Pancreas (tissue), 10 donors: ENCODE measurements around the gene CDYL2. TPM values are rescaled to one million over a fixed set of nuclear protein-coding genes. Genes with fewer than 3 reads are reported as not detected.

ENCODE experiments used
- ATAC-seq, 4 donors: fragments of 200-7000 bp; cut with Tn5 transposase; one replicate each; pipeline versions ENCODE4 v1.8.0 to v1.9.1; 2020; ENCODE audit warnings: mild to moderate bottlenecking in 4 of 4, moderate library complexity in 4 of 4
- DNase-seq, 6 donors: peaks; one replicate each; pipeline ENCODE4 v3.0.0-alpha.2; 2020
- FAIRE-seq: peaks from 2 replicates; lab custom pipeline; 2012; peaks lifted over from hg19 to GRCh38; lab: Jason Lieb, UNC
- H3K27ac ChIP-seq, 4 donors: fragments of 200-600 bp; sonication (generic); 1 replicate in 3 of 4; 2 replicates in 1 of 4; pipeline versions ENCODE4 v1.5.0 to v1.8.0; 2020
- H3K27me3 ChIP-seq, 4 donors: fragments of 200-600 bp; one replicate each; pipeline ENCODE4 v1.8.0; 2021
- H3K36me3 ChIP-seq, 3 donors: fragments of 200-600 bp; sonication (generic) in 1 of 3; one replicate each; pipeline versions ENCODE4 v1.5.0 to v1.8.0; 2020 to 2021
- H3K4me1 ChIP-seq, 3 donors: fragments of 200-600 bp; one replicate each; pipeline ENCODE4 v1.8.0; 2021
- H3K4me3 ChIP-seq, 4 donors: fragments of 200-600 bp; sonication (generic) in 2 of 4; one replicate each; pipeline versions ENCODE4 v1.5.0 to v1.8.0; 2020 to 2021
- H3K9me3 ChIP-seq, 4 donors: fragments of 200-600 bp; one replicate each; pipeline ENCODE4 v1.8.0; 2021
- CTCF ChIP-seq, 4 donors: fragments of 200-600 bp; sonication (generic) in 3 of 4; IDR thresholded peaks; one replicate each; pipeline versions ENCODE4 v1.5.0 to v1.8.0; 2021; ENCODE audit warnings: antibody characterized with exemption in 4 of 4
- WGBS, 2 donors: extraction: QIAGEN DNeasy Blood & Tissue Kit; methylation state at CpG; one replicate each; pipeline ENCODE4 v1.1.7; 2013; 5-methylcytosine and 5-hydroxymethylcytosine counted together
- intact Hi-C, 3 donors: fragments of 100-400 bp; cut with DNase I; formaldehyde crosslinking; loops; one replicate each; pipeline versions ENCODE4 v1.11.1 to v1.14.2; 2022
- polyA plus RNA-seq, 2 donors: library from polyadenylated mRNA; stranded (reverse); fragments of 200-250 nt; gene quantifications; one replicate each; pipeline ENCODE4 v1.2.3, GENCODE V29; 2013
- total RNA-seq, 6 donors: library from RNA; stranded (reverse); fragmentation: NEBNext Ultra II Directional in 4 of 6; extraction: Animal tissue kit (Norgen Biotek cat#: 25700) in 4 of 6; gene quantifications; one replicate each; pipeline versions ENCODE4 v1.2.1 to v1.2.4, GENCODE V29; 2021 to 2023
- donor health status: healthy with polysubstance abuse.
- donor health status: DM: no; HTN: no; CAD: no; lungs with moderate emphysema.
- donor health status: DM: no; HTN: no; CAD: no.
- donor health status: control.
- donor health status: control.
- donor health status: Bipolar disorder and iron deficiency.
- donor health status: DM: yes; HTN: yes; CAD: no.
- donor health status: DM: no; HTN: no; CAD: no.
- donor health status: DM: no; HTN: no; CAD: no.
- donor health status: DM: yes; HTN: yes; CAD: no.

CDYL2 gene
- total and polyA plus RNA-seq, 8 donors = 0.61 to 7.1 (median 3.1) TPM

GRCh38 chr16:80669673-80670072 is 134.7 kb downstream of the CDYL2 start:
- H3K4me1 ChIP-seq = no peaks in the 10 kb centered on the region
- FAIRE-seq (no peak), DNase-seq (no peak), ATAC-seq (no peak)
- no peaks in the 10 kb centered on the region for H3K9me3 ChIP-seq
- no peak overlapping the region for H3K27ac ChIP-seq
- H3K27me3 ChIP-seq = no peaks in the 10 kb centered on the region
- no peak overlapping the region for H3K4me3 ChIP-seq
- intact Hi-C loops = no loop called here
- TF ChIP-seq CTCF (IDR thresholded peaks at IDR 0.05) = no peak
- no peaks in the 10 kb centered on the region for H3K36me3 ChIP-seq
- 85 to 93% methylated on average over 6 of the region's 6 CpGs for WGBS, 2 donors

GRCh38 chr16:80667925-80668324 is 136.5 kb downstream of the CDYL2 start:
- no peaks in the 10 kb centered on the region for H3K27me3 ChIP-seq
- WGBS, 2 donors = 89 to 94% methylated on average over 6 of the region's 6 CpGs
- intact Hi-C loops = no loop called here
- H3K36me3 ChIP-seq = no peaks in the 10 kb centered on the region
- DNase-seq (no peak), FAIRE-seq (no peak), ATAC-seq (no peak)
- H3K9me3 ChIP-seq = no peaks in the 10 kb centered on the region
- TF ChIP-seq CTCF (IDR thresholded peaks at IDR 0.05) = no peak
- H3K4me1 ChIP-seq = no peaks in the 10 kb centered on the region
- H3K27ac ChIP-seq = no peak overlapping the region
- no peak overlapping the region for H3K4me3 ChIP-seq

- Histone ChIP-seq H3K9me3 (no peaks in the 10 kb centered on the region), H3K27me3 (no peaks in the 10 kb centered on the region), H3K4me3 (no peak overlapping the region), H3K36me3 (no peaks in the 10 kb centered on the region), H3K4me1 (no peaks in the 10 kb centered on the region), H3K27ac (no peak overlapping the region)
- FAIRE-seq = no peak
- DNase-seq = no peak
- intact Hi-C loops = no loop called here
- no peak for ATAC-seq
- TF ChIP-seq CTCF (IDR thresholded peaks at IDR 0.05) = no peak
- WGBS, 2 donors = 74 to 77% methylated on average over 4 of the region's 4 CpGs
These were observed 137.2 kb downstream of the CDYL2 start for GRCh38 chr16:80667251-80667560.

- no peak for FAIRE-seq
- WGBS, 2 donors = 70 to 77% methylated on average over 15 of the region's 15 CpGs
- intact Hi-C loops = no loop called here
- no peaks in the 10 kb centered on the region for H3K4me1 ChIP-seq
- TF ChIP-seq CTCF (IDR thresholded peaks at IDR 0.05) = no peak
- H3K27me3 ChIP-seq = no peaks in the 10 kb centered on the region
- DNase-seq = no peak
- no peak for ATAC-seq
- H3K27ac ChIP-seq = no peak overlapping the region
- H3K9me3 ChIP-seq = no peaks in the 10 kb centered on the region
- H3K36me3 ChIP-seq = no peaks in the 10 kb centered on the region
- H3K4me3 ChIP-seq = no peak overlapping the region
These were observed 137.8 kb downstream of the CDYL2 start for GRCh38 chr16:80666378-80667250.

GRCh38 chr16:80665356-80665755 is 139.0 kb downstream of the CDYL2 start:
- intact Hi-C loops = no loop called here
- ATAC-seq = no peak
- Histone ChIP-seq H3K9me3 (no peaks in the 10 kb centered on the region), H3K27me3 (no peaks in the 10 kb centered on the region), H3K27ac (no peak overlapping the region), H3K4me3 (no peak overlapping the region), H3K36me3 (no peaks in the 10 kb centered on the region), H3K4me1 (no peaks in the 10 kb centered on the region)
- FAIRE-seq = no peak
- no peak for TF ChIP-seq CTCF (IDR thresholded peaks at IDR 0.05)
- DNase-seq = no peak
- 81 to 91% methylated on average over 4 of the region's 4 CpGs for WGBS, 2 donors
